Renal pelvis (tissue), 4 donors: ENCODE data around the gene SYT2. TPM values are rescaled to one million over a fixed set of nuclear protein-coding genes. Genes with fewer than 3 reads are reported as not detected.
"Not testable (repeated sequence)": the region's sequence is repeated elsewhere in the genome, so short reads cannot be mapped to it uniquely, and the experiment has no call there.

Experiments used
- DNase-seq: peaks from one replicate; pipeline ENCODE4 v3.0.0-alpha.2; 2013
- polyA plus RNA-seq, 3 donors: library from polyadenylated mRNA; unstranded; fragments of 120-200 nt; gene quantifications; one replicate each; pipeline ENCODE4 v1.2.1, GENCODE V29; 2013; ENCODE audit not compliant: insufficient read length in 3 of 3

The SYT2 gene
- polyA plus RNA-seq, 3 donors, result 2.9 to 4.1 (median 3.4) TPM

GRCh38 chr1:202546377-202546776, 163.9 kb downstream of the SYT2 start:
- DNase-seq, result not testable (repeated sequence)

GRCh38 chr1:202545647-202546303, 164.5 kb downstream of the SYT2 start:
- not testable (repeated sequence) for DNase-seq

GRCh38 chr1:202544766-202545449, 165.3 kb downstream of the SYT2 start:
- DNase-seq, result not testable (repeated sequence)

- DNase-seq, result not testable (repeated sequence)
Measured at GRCh38 chr1:202543537-202543936, 166.7 kb downstream of the SYT2 start.

- DNase-seq, result not testable (repeated sequence)
Measured at GRCh38 chr1:202542415-202542814, 167.8 kb downstream of the SYT2 start.

- DNase-seq, result not testable (repeated sequence)
Measured at GRCh38 chr1:202540858-202541257, 169.4 kb downstream of the SYT2 start.

Other genes with a start within 250 kb of the SYT2 start
- gene KDM5B, start 98.0 kb upstream of the SYT2 start, polyA plus RNA-seq, result 100 to 1,000 TPM in 1 of 3 donors, 10 to 100 TPM in 2; 90.6 to 107 (median 97.8) TPM
- gene PCAT6, start 100.5 kb upstream of the SYT2 start, polyA plus RNA-seq, result 1 to 10 TPM; 2.9 to 4.2 (median 4.0) TPM
- gene RABIF, start 178.7 kb upstream of the SYT2 start, polyA plus RNA-seq, result 10 to 100 TPM; 10.4 to 13.2 (median 10.6) TPM
- 10 to 100 TPM; 38.9 to 44.0 (median 39.3) TPM for gene KLHL12, start 216.8 kb upstream of the SYT2 start, polyA plus RNA-seq
- gene ADIPOR1, start 247.9 kb upstream of the SYT2 start, polyA plus RNA-seq, result 10 to 100 TPM; 72.5 to 79.9 (median 74.9) TPM